Measurements from ENCODE around the gene STXBP5. TPM values are rescaled to one million over a fixed set of nuclear protein-coding genes. Genes with fewer than 3 reads are reported as not detected.

STXBP5 gene
- polyA plus RNA-seq, 1 of the 3 experiments (the other 2 are of a cell fraction) = 9.9 TPM

- Histone ChIP-seq H3K36me3 (replicated peaks in 1 of 2; ENCODE audit: control insufficient read depth in 1 of 2, insufficient read depth in 2 of 2, low read length in 1 of 2) (no peaks in the 10 kb centered on the region), H3K9me2 (no peaks in the 10 kb centered on the region), H2AFZ (ENCODE audit: low read depth) (no peak overlapping the region), H4K20me1 (ENCODE audit: insufficient read depth) (no peaks in the 10 kb centered on the region), H3K27ac (ENCODE audit: low read depth in 2 of 2, low read length in 1 of 2) (no peak overlapping the region), H3K9ac (no peak overlapping the region), H3K27me3 (ENCODE audit: insufficient read depth) (no peaks in the 10 kb centered on the region), H3K4me1 (ENCODE audit: control insufficient read depth in 1 of 2, insufficient read depth in 2 of 2, low read depth in 1 of 2, low read length in 1 of 2) (no peaks in the 10 kb centered on the region), H3K9me3 (no peaks in the 10 kb centered on the region), H3K79me2 (ENCODE audit: insufficient read depth) (no peaks in the 10 kb centered on the region), H3K4me2 (no peak overlapping the region), H3K4me3 (ENCODE audit: low read depth in 2 of 2, low read length in 1 of 2) (no peak overlapping the region), H3F3A (replicated peaks; ENCODE audit: insufficient read depth) (no peaks in the 10 kb centered on the region)
- no peak for DNase-seq
- CTCF ChIA-PET = no interaction called here
- WGBS (ENCODE audit: low lambda C conversion rate) = 52% methylated on average over 9 of the region's 9 CpGs
- POLR2A ChIA-PET = no interaction called here
- TF ChIP-seq CTCF (IDR thresholded peaks at IDR 0.05) (no peak), MXI1 (IDR thresholded peaks at IDR 0.05; ENCODE audit: low read depth, low read length) (no peak), PBX3 (IDR thresholded peaks at IDR 0.05) (no peak), FOXJ3 (CRISPR knock-in tag; IDR thresholded peaks at IDR 0.05) (no peak), FOSL2 (IDR thresholded peaks at IDR 0.05; ENCODE audit: borderline replicate concordance, low read depth) (no peak), TCF12 (IDR thresholded peaks at IDR 0.05) (no peak), ELF1 (IDR thresholded peaks at IDR 0.05) (no peak), USF1 (IDR thresholded peaks at IDR 0.05; ENCODE audit: borderline replicate concordance, low read depth) (no peak), RFX5 (IDR thresholded peaks at IDR 0.05; ENCODE audit: low read length) (no peak), YY1 (IDR thresholded peaks at IDR 0.05; ENCODE audit: low read depth) (no peak)
- TF ChIP-seq, protein P1, sequence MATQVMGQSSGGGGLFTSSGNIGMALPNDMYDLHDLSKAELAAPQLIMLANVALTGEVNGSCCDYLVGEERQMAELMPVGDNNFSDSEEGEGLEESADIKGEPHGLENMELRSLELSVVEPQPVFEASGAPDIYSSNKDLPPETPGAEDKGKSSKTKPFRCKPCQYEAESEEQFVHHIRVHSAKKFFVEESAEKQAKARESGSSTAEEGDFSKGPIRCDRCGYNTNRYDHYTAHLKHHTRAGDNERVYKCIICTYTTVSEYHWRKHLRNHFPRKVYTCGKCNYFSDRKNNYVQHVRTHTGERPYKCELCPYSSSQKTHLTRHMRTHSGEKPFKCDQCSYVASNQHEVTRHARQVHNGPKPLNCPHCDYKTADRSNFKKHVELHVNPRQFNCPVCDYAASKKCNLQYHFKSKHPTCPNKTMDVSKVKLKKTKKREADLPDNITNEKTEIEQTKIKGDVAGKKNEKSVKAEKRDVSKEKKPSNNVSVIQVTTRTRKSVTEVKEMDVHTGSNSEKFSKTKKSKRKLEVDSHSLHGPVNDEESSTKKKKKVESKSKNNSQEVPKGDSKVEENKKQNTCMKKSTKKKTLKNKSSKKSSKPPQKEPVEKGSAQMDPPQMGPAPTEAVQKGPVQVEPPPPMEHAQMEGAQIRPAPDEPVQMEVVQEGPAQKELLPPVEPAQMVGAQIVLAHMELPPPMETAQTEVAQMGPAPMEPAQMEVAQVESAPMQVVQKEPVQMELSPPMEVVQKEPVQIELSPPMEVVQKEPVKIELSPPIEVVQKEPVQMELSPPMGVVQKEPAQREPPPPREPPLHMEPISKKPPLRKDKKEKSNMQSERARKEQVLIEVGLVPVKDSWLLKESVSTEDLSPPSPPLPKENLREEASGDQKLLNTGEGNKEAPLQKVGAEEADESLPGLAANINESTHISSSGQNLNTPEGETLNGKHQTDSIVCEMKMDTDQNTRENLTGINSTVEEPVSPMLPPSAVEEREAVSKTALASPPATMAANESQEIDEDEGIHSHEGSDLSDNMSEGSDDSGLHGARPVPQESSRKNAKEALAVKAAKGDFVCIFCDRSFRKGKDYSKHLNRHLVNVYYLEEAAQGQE (IDR thresholded peaks at IDR 0.05; ENCODE audit: low read depth, low read length) = no peak
Measured at GRCh38 chr6:147438758-147439528, 234.7 kb downstream of the STXBP5 start.

Small RNA genes within 50 kb of the gene (small RNA-seq; reads per million reads assigned to genes)
- 0 reads per million in 7 experiments for gene AL355365.1

All from SK-N-SH (cell line).